Loucy (cell line): ENCODE results near the gene COL11A2.

ENCODE experiments used
- CTCF ChIP-seq: fragments of 200-600 bp; sonication (generic); conservative IDR thresholded peaks from 2 replicates; pipeline ENCODE4 v1.5.1; 2014; ENCODE audit warnings: mild to moderate bottlenecking, antibody characterized with exemption, low read length
- EZH2phosphoT487 ChIP-seq: fragments of 200-600 bp; IDR thresholded peaks from 2 replicates; pipeline ENCODE4 v1.6.1; 2018; ENCODE audit warnings: antibody characterized with exemption, mild to moderate bottlenecking, moderate library complexity, borderline replicate concordance

- TF ChIP-seq CTCF (no peak), EZH2phosphoT487 (no peak)
Measured at GRCh38 chr6:33113755-33114154, 78.5 kb downstream of the COL11A2 start.
